GM21528 (cell line): ENCODE data around the gene VIPR1.

ENCODE experiments used
- ATAC-seq: cut with Tn5 transposase; IDR thresholded peaks from one replicate; pipeline ENCODE4 v1.9.1; 2021; ENCODE audit warnings: mild to moderate bottlenecking, moderate library complexity; ENCODE audit not compliant: unreplicated experiment, low FRiP score

The VIPR1 gene

DNA sequence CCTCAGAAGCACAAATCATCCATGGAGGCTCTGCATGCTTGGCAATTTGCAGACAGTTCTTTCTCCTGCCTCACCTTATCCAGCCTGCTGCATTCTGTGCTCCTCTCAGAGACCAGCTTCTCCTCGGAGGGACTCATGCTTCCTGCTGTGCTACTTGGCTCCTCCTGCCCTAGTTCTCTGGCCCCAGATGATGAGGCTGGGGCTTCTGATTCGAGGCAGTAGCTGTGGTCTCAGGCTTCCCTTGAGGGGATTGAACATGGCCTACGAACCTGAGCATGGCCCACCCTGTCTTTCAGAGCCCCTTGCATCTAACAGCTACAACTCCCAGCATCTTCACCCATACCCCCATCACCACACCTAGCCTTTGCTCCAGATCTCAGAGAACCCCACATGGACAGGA, 6.7 kb downstream of the VIPR1 start:
- ATAC-seq: no peak

DNA sequence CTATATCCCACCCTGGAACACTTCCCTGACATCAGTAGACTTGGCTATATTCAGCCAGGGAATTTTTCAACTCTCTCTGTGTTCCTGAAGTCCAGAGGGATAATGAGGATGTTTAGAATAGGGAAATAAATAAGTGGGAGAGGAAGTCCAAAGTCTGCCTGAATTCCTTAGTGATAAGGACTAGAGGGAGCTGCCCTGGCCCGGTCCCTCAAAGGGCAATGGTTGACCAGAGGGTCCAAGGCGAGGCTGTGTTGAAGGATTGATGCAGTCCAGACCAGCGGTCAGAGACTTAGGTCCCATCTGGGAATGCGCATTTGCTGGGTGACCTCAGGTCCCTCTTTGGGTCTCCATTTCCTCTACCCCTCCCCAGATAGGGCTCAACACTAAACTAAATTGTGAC, 7.9 kb downstream of the VIPR1 start:
- ATAC-seq: no peak

DNA sequence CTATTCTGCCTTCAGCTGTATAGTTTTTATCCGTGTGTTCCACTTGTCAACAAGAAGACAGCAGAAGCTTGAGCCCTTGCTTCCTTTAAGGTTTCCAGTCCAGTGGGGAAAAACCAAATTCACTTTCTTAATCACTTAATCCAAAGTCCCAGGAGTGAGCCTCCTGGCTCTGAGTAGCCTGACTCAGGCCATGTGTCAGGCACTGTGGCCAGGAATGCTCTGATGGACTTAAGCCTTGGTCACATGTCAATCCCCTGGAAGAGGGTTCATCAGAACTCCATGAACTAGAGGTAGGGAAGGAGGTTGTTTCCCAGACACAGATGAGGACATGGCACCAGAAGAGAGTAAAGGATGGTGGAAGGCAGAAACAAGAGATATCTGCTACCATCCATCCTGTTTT, 8.8 kb downstream of the VIPR1 start:
- no peak for ATAC-seq

DNA sequence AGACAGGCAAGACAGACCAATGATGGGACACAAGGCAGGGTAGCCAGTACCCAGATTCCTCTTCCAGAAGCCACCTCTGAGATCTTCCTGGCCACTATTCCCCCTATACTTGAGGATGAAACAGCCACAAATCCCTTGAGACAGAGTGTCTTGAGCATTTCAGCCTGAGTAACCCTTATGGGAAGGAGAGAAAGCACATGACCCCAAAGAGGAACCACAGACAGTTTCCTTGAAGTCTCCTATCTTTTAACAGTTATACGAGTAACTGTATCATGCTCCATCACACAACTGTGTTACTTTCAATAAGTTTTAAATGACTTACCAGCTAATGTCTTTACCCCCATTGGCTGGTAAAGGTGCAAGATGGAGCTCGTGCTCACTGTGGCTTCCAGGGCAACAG, 9.3 kb downstream of the VIPR1 start:
- ATAC-seq: no peak

DNA sequence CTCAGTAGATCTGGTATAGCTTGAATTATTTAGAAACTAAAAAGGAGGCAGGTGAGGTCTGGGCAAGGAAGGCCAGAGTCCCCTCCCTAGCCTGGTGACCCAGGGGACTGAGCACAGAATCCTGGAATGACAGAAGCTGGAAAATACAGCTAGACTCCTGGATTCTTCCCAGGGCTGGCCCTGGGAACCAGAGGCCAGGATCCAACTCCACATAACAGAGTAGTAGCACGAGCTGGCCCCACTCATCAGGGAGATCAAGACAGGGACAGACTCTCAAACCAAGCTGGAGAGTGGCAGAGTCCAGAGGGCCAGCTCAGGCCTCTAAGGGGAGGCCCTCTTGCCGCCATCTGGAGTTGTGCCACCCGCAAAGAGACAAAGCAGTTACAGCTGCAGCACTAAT, 10.7 kb downstream of the VIPR1 start:
- no peak for ATAC-seq

DNA sequence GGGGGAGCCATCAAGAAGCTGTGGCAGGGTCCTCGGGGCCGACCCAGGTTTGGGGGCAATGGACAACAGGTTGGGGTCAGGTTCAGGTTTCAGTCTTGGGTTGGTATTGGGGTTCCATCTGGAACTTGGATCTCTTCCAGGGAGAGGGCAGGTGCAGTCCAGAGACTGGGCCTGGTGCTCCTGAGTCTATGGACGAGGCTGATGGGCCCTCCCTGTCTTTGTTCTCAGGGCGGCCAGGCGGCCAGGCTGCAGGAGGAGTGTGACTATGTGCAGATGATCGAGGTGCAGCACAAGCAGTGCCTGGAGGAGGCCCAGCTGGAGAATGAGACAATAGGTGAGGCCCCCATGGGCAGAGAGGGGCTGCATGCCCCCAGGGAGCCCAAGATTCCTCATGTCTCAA, 11.1 kb downstream of the VIPR1 start:
- ATAC-seq: no peak

DNA sequence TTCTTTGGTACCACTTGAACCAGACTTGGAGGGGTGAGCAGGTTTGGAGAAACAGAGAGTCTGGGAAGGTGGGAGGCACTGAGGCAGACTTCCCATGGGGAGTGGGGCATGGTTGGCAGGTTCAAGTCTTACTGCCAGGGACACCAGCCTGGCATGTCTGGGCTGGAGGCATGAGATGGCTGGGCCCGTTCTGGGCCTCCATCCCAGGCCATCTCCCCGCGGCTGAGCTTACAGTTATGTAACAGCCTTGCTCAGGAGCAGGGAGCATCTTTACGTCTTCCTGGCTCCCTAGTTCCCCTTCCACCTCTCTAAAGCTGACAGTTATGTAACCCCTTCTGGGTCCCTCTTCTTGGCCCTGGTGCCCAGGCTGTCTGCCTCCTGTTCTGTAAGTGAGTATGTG, 12.4 kb downstream of the VIPR1 start:
- ATAC-seq: no peak

DNA sequence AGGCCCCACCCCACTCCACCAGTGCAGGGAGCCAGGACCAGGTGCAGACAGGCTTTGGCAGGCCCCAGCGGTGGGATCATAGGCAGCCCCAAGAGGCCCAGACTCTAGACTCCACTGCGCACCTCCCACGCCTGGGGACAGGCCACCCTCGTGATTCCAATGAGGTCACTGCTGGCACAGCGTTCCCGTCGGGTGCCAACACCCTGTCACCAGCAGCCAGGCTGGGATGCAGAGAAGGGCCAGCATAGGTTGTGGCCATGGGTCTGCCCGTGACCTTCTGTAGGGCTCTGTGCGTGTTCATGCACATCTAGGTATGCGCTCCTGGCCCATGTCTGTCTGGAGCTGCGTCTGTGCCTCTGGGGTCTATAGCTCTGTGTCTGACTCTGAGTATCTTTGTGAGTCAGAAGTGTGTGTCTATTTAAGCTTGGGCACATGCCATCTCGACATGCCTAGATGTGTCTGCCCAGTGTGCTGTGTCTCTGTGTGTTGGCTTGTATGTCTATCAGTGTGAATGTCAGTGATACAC, 13.0 kb downstream of the VIPR1 start:
- ATAC-seq: no peak

DNA sequence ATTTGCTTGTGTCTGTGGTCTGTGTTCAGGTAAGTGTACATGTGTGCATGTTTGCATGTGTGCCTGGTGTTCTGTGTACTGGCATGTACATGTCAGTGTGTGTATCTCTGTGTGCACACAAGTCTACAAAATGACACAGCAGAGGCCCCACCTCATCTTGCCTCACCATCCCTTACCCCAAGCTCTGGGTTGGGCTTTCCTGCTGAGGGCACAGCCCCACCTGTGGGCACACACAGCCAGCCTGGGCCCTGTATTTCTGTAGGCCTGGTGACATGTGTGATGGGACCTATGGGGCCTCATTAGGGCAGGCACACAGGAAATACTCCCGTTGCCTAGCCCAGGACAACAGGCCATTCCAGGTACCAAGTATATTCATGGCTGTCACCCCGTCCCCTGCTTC, 13.5 kb downstream of the VIPR1 start:
- no peak for ATAC-seq

DNA sequence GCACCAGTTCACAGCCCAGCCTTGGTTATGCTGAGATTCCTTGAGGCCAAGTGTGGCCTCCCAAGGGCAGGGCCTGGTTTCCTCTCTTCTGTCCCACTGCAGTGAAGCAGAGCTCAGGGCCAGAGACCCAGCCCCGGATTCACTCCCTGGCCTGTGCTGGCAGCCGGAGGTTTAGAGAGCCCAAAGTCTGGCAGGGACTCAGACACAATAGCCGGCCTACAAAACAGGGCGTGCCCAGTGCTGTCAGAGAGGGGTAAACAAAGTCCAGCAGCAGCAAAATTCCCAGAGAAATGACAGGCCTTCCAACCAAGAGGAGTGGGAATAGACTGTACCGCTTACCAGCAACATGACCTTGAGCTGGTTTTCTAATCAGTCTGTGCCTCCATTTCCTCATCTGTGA, 14.0 kb downstream of the VIPR1 start:
- no peak for ATAC-seq

DNA sequence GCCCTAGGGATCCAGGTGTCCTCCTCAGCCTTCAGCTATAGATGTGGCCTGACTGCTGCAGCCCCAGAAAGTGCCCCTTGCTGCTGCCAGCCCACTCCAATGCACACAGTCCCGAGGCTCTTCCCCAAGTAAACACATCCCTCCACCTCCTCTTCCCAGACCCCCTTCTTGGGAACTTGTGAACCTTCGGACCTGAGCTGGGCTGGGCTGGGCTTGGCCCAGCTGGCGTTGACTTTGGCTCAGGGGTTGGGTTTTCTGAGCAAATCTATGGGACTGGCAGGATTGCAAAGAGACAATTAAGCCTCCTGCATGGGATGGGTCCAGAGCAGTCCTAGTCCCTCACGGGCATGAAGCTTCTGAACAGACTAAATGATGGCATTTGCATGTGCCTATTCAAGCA, 14.7 kb downstream of the VIPR1 start:
- no peak for ATAC-seq

DNA sequence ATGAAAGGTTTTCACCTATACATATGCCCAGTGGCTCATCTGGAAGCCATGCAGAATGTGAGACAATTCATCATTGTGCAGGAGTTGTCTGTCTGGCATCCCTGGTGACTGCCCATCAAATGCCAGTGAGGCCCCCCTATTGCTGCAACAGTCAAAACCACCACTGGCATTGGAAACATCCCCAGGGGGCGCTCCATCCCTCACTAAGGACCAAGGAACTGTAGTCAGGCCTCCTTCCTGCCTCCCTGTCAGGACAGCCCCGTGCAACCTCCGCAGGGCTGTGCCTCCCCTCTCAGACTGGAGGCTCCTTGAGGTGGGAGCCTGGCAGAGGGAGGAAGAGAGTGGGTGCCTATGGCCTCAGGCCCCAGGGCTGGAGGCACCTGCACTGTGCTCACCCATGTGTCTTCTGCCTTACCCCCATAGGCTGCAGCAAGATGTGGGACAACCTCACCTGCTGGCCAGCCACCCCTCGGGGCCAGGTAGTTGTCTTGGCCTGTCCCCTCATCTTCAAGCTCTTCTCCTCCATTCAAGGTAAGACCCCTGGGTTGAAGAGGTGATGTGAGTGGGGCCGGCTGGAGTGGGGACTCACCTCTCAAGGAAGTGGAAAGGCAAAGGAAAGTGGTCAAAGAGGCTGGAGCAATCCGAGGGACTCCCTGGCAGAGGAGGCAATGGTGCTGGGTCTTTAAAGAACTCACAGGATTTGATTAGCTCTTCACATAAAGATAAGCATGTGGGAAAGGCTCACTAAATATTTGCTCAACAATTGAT, 16.5 kb downstream of the VIPR1 start:
- no peak for ATAC-seq

DNA sequence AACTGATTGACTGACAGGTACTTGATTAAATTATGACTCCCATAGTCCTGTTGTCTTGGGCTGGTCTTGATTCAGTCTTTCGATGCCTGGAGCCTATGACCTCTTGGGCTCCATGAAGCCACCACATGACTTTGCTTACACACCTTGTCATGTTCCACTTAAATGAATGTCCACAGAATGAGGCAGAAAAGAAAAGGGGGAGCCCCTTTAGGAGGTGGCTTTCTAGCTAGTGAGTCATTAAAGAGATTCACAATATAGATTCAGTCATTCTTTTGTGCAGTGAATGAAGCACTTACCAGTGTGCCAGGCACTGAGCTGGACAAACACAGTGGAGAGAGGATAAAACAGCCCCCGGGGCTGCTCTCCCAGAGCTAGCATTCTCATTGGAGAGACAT, 17.1 kb downstream of the VIPR1 start:
- no peak for ATAC-seq

DNA sequence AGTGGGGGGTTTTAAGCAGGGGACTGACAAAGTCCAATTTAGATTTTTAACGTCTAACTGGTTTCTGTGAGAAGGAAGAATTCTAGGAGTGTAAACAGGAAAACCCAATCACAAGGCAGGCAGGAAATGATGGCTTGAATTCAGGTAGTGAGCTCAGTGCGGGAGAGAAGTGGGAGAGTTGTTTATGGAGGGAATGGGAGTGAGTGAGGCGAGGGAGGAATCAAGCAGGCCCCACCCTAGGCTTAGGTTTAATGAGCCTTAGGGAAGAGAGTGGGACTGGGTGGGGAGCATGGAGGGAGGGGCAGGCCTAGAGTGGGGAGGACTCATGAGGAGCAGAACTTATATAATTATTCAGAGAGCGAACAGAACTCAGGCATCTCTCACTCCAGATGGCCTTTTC, 17.9 kb downstream of the VIPR1 start:
- ATAC-seq: no peak

DNA sequence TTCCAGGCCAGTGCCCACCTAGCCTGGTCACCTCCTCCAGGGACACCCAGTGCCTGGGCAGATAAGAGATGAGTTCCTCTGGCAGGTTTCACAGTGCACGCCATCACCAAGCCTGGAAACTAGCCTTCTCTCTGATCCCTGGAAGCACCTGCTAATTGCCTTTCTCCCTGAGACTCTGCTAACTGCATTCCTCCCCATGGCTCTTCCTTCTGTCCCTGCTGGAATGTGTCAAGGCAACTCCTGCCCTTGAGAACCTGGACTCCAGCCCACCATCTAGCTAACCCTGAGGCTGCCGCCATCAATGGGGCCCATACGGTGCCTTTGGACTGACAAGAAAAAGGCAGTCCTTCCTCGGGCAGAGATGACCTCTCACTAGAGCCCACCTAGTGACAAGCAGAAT, 18.5 kb downstream of the VIPR1 start:
- ATAC-seq: no peak

DNA sequence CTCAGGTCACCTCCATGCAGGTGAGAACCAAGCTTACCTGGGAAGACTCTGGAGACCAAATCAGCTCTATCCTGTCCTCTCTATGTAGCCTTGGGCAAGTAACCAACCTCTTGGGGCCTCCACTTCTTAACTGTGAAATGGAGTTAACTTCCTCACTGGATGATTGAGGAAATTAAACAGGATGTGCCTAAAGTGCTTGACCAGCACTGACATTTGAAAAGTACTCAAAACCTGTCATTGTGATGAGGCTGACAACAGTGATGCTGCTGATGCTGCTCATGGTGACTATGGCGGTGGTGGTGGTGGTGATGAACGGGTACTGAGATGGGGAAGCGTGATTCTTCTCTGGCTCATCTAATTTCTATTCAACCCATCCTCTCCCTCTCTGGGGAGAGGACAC, 22.3 kb downstream of the VIPR1 start:
- no peak for ATAC-seq

DNA sequence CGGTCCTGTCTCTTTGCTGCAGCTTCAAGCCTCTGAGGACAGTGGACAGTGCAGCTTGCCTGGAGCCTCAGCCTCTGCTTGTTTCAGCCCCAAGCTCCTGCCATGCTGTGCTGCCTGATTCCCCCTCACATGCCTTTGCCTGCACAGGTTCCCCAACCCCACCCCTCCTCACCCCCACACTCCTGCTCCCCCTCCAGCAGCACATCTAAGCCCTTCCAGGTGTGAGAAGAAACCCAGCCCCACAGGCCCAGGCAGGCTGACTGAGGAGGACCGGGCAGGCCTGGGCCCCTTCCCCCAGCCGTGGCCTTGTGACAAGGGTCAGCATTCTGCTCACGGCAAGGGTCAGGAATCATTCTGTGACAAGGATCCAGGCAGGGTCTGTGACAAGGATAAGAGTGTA, 22.8 kb downstream of the VIPR1 start:
- ATAC-seq: no peak

DNA sequence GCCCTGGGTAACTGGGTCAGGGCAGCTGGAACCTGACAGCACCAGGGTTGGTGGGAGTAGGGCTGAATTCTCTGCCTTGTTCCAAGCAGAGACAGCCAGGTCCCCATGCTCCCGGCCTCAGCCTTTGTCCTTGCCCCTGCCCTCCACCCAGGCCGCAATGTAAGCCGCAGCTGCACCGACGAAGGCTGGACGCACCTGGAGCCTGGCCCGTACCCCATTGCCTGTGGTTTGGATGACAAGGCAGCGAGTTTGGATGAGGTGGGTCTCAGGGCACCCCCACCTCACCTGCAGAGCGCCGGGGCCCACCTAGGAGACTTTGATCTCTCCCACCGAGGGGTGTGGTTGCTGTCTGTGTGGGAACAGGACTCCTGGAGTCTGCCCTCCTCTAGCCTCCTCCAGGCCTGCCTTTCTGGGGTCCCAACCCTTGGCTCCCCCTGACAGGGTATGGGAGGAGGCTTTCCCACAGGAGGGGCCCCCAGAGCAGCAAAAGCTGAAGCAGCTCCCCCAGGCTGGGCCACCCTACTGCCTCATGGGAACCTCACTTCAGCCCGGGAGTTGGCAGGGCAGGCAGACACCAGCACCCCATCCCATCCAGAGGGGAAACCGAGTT, 23.4 kb downstream of the VIPR1 start:
- ATAC-seq: no peak

DNA sequence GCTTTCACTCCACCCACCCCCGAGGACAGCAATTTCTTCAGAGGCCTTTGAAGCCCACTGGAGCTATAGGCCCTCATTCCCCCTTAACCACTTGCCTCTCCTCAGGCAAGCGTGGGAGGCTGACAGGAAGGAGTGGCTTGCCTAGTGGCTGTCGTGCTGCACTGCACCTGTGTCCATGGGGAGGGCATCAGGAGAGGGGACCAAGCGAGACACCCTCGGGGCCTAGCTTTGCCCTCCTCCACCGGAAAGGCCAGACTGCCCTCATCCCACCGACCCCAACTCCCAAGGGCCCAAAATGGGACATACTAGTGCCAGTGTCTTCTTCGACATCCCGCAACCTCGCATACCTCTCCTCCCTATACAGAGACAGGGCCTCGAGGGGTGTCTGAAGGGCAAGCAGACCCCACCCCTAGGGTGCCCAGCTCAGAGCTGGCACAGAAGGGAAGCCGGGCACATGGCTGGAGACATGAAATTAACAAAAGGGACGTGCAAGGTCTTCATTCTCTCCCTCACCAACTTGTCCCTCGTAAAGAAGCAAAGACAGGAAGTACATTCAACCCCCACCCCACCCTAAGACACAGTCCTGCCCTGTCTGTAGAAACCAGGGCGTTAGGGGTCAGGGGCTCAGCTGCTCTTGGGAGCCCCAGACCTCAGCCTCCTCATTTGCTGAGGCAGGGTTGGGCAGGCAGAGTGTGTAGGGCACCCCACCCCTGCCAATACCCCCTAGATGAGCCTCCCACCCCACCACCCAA, 24.3 kb downstream of the VIPR1 start:
- no peak for ATAC-seq

DNA sequence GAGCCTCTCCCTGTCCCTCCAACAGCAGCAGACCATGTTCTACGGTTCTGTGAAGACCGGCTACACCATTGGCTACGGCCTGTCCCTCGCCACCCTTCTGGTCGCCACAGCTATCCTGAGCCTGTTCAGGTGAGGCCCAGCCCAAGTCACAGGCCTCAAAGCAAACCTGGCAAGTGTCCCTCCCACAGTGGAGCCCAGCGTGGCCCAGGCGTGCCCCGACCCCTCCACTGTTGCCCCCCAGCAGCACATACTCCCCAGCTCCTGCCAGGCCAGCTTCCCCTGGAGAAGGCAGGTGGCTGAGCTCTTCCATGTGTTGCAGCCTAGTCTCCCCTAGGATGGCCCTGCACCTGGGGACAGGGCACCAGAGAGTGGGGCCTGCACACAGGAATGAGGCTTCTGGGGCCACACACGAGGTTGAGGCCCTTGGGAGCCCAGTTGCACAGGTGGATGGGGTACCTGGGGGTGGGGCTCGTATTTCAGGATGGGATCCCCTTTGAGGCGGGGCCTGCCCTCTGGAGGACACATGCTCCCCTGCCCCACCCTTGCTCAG, 25.0 kb downstream of the VIPR1 start:
- no peak for ATAC-seq

DNA sequence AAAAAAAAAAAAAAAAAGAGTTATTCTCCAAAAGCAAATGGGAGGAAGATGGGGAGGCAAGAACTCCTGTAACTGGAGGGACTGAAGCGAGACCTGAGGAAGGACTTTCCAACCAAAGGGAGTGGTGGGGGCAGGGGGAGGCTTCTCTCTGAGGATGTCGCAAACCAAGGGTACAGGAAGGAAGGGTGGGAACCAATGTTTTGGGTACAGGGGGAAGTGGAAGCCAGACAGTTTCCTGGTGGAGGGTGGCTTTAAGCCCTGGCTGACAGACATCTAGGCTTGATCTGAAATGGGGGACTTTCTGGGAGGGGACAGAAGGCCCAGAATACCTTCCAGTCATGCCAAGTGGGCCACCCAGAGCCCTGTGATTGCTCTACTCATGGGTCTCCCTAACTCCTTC, 27.0 kb downstream of the VIPR1 start:
- ATAC-seq: no peak
